Sigmoid colon (tissue), 7 donors: ENCODE measurements around the gene SGPL1. TPM values are rescaled to one million over a fixed set of nuclear protein-coding genes. Genes with fewer than 3 reads are reported as not detected.

Experiments
- DNase-seq: peaks from one replicate; pipeline ENCODE4 v3.0.0-alpha.2; 2019
- H3K27ac ChIP-seq, 4 donors: fragments of 200-600 bp; sonication (generic); one replicate each; pipeline ENCODE4 v1.5.1; 2016 to 2019; ENCODE audit warnings: mild to moderate bottlenecking in 1 of 4
- H3K27me3 ChIP-seq, 3 donors: fragments of 200-600 bp; sonication (generic); one replicate each; pipeline ENCODE4 v1.5.1; 2019; ENCODE audit warnings: mild to moderate bottlenecking in 1 of 3
- H3K36me3 ChIP-seq, 4 donors: fragments of 200-600 bp; sonication (generic); one replicate each; pipeline ENCODE4 v1.5.1; 2016 to 2019
- H3K4me1 ChIP-seq, 4 donors: fragments of 200-600 bp; sonication (generic); one replicate each; pipeline ENCODE4 v1.5.1; 2017 to 2019
- H3K4me3 ChIP-seq, 4 donors: fragments of 200-600 bp; sonication (generic); one replicate each; pipeline ENCODE4 v1.5.1; 2017 to 2019; ENCODE audit warnings: mild to moderate bottlenecking in 2 of 4, moderate library complexity in 1 of 4
- H3K9me3 ChIP-seq, 4 donors: fragments of 200-600 bp in 3 of 4; sonication (generic) in 3 of 4; one replicate each; pipeline versions ENCODE4 v1.5.1 to v1.6.1; 2013 to 2019
- EP300 ChIP-seq, 4 donors: sonication (generic); formaldehyde crosslinking; IDR thresholded peaks; one replicate each; pipeline ENCODE4 v1.6.1; 2017; ENCODE audit warnings: antibody characterized with exemption in 4 of 4
- POLR2A ChIP-seq, 2 donors: fragments of 450-650 bp; IDR thresholded peaks; one replicate each; pipeline ENCODE4 v1.6.1; 2016; ENCODE audit warnings: antibody characterized with exemption in 2 of 2, mild to moderate bottlenecking in 2 of 2, moderate library complexity in 2 of 2
- POLR2AphosphoS5 ChIP-seq, 4 donors: sonication (generic); formaldehyde crosslinking; IDR thresholded peaks; one replicate each; pipeline ENCODE4 v1.6.1; 2017; ENCODE audit warnings: antibody characterized with exemption in 4 of 4
- WGBS, 2 donors: extraction: QIAGEN DNeasy Blood & Tissue Kit; methylation state at CpG; one replicate each; pipeline ENCODE4 v1.1.7; 2013; 5-methylcytosine and 5-hydroxymethylcytosine counted together
- intact Hi-C: fragments of 100-400 bp; cut with DNase I; formaldehyde crosslinking; loops from one replicate; pipeline ENCODE4 v1.15.1; 2023
- polyA plus RNA-seq, 3 donors: library from polyadenylated mRNA; stranded (reverse); fragments of 200-250 nt; gene quantifications; one replicate each; pipeline ENCODE4 v1.2.3, GENCODE V29; 2013
- total RNA-seq, 4 donors: library from RNA; depleted of rRNA; stranded (reverse); fragments of >200 nt; gene quantifications; one replicate each; pipeline ENCODE4 v1.1.0, GENCODE V29; 2016
- TF ChIP-seq, protein P1 (sequence below), 4 experiments: fragments of 450-650 bp in 3 of 4; fragments of 200-600 bp in 1 of 4; IDR thresholded peaks; one replicate each; pipeline ENCODE4 v1.5.1; 2016 to 2019; ENCODE audit warnings: antibody characterized with exemption in 4 of 4, mild to moderate bottlenecking in 3 of 4, moderate library complexity in 2 of 4
- donor health status: healthy with polysubstance abuse.
- donor health status: Bipolar disorder and iron deficiency.
- donor health status: healthy.

Gene SGPL1
- total and polyA plus RNA-seq, 7 donors: 6.0 to 22.2 (median 20.1) TPM

DNA sequence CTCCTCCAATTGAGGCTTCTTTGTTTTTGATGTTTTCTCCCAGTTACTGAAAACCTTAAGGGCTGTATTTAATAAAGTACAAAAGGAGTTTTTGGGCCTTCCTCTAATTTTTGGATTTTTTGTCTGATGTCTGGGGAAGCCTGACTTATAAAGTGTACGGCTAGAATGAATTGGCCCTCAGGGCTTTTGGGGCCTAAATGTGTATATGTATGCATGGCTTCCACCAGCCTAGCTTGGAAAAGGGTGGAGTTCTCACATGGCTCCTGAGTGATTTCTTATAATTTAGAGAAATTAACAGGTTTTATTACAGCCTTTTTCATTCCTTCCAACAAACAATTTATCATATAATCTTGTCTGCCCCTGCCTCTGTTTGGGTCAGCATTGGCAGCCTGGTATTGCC, 20.1 kb upstream of the SGPL1 start:
- intact Hi-C loops: no loop called here
- Histone ChIP-seq H3K36me3 (no peaks in the 10 kb centered on the region), H3K9me3 (no peaks in the 10 kb centered on the region), H3K27me3 (peaks cover 0 to 5% (median 0%) of the 10 kb centered on the region in 3 donors), H3K27ac (no peak overlapping the region), H3K4me3 (no peak overlapping the region), H3K4me1 (no peaks in the 10 kb centered on the region)
- WGBS, 2 donors: 98 to 100% methylated on average over 1 of the region's 1 CpG
- TF ChIP-seq EP300 (IDR thresholded peaks at IDR 0.05): no peak
- TF ChIP-seq, protein P1, sequence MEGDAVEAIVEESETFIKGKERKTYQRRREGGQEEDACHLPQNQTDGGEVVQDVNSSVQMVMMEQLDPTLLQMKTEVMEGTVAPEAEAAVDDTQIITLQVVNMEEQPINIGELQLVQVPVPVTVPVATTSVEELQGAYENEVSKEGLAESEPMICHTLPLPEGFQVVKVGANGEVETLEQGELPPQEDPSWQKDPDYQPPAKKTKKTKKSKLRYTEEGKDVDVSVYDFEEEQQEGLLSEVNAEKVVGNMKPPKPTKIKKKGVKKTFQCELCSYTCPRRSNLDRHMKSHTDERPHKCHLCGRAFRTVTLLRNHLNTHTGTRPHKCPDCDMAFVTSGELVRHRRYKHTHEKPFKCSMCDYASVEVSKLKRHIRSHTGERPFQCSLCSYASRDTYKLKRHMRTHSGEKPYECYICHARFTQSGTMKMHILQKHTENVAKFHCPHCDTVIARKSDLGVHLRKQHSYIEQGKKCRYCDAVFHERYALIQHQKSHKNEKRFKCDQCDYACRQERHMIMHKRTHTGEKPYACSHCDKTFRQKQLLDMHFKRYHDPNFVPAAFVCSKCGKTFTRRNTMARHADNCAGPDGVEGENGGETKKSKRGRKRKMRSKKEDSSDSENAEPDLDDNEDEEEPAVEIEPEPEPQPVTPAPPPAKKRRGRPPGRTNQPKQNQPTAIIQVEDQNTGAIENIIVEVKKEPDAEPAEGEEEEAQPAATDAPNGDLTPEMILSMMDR (IDR thresholded peaks at IDR 0.05): no peak
- TF ChIP-seq POLR2AphosphoS5 (IDR thresholded peaks at IDR 0.05): no peak
- TF ChIP-seq POLR2A (IDR thresholded peaks at IDR 0.05): no peak
- peak; percentile 4 for DNase-seq

- Histone ChIP-seq H3K36me3 (no peaks in the 10 kb centered on the region), H3K27ac (no peak overlapping the region), H3K27me3 (peaks cover 0 to 5% (median 0%) of the 10 kb centered on the region in 3 donors), H3K4me1 (no peaks in the 10 kb centered on the region), H3K9me3 (no peaks in the 10 kb centered on the region), H3K4me3 (no peak overlapping the region)
- DNase-seq: no peak
- TF ChIP-seq POLR2AphosphoS5 (IDR thresholded peaks at IDR 0.05): no peak
- no peak for TF ChIP-seq EP300 (IDR thresholded peaks at IDR 0.05)
- TF ChIP-seq, protein P1 (IDR thresholded peaks at IDR 0.05): no peak
- TF ChIP-seq POLR2A (IDR thresholded peaks at IDR 0.05): no peak
- 78 to 83% methylated on average over 7 of the region's 7 CpGs for WGBS, 2 donors
- intact Hi-C loops: no loop called here
Observed at GRCh38 chr10:70797840-70798239, 17.9 kb upstream of the SGPL1 start.

GRCh38 chr10:70799124-70799523, 16.6 kb upstream of the SGPL1 start:
- H3K4me3 ChIP-seq: no peak overlapping the region
- H3K36me3 ChIP-seq: no peaks in the 10 kb centered on the region
- WGBS, 2 donors: 73 to 78% methylated on average over 5 of the region's 5 CpGs
- intact Hi-C loops: no loop called here
- no peak for DNase-seq
- H3K4me1 ChIP-seq: no peaks in the 10 kb centered on the region
- no peak overlapping the region for H3K27ac ChIP-seq
- H3K27me3 ChIP-seq: peaks cover 0 to 5% (median 0%) of the 10 kb centered on the region in 3 donors
- H3K9me3 ChIP-seq: no peaks in the 10 kb centered on the region
- no peak for TF ChIP-seq EP300 (IDR thresholded peaks at IDR 0.05)
- no peak for TF ChIP-seq POLR2A (IDR thresholded peaks at IDR 0.05)
- no peak for TF ChIP-seq POLR2AphosphoS5 (IDR thresholded peaks at IDR 0.05)
- TF ChIP-seq, protein P1 (IDR thresholded peaks at IDR 0.05): no peak

- Histone ChIP-seq H3K27ac (no peak overlapping the region), H3K36me3 (no peaks in the 10 kb centered on the region), H3K9me3 (no peaks in the 10 kb centered on the region), H3K4me3 (no peak overlapping the region), H3K4me1 (no peaks in the 10 kb centered on the region), H3K27me3 (peaks cover 0 to 5% (median 0%) of the 10 kb centered on the region in 3 donors)
- WGBS, 2 donors: 91 to 98% methylated on average over 1 of the region's 1 CpG
- TF ChIP-seq, protein P1 (IDR thresholded peaks at IDR 0.05): no peak
- no peak for TF ChIP-seq POLR2A (IDR thresholded peaks at IDR 0.05)
- no peak for TF ChIP-seq POLR2AphosphoS5 (IDR thresholded peaks at IDR 0.05)
- no peak for TF ChIP-seq EP300 (IDR thresholded peaks at IDR 0.05)
- intact Hi-C loops: no loop called here
- DNase-seq: no peak
Observed at GRCh38 chr10:70801854-70802253, 13.9 kb upstream of the SGPL1 start.

DNA sequence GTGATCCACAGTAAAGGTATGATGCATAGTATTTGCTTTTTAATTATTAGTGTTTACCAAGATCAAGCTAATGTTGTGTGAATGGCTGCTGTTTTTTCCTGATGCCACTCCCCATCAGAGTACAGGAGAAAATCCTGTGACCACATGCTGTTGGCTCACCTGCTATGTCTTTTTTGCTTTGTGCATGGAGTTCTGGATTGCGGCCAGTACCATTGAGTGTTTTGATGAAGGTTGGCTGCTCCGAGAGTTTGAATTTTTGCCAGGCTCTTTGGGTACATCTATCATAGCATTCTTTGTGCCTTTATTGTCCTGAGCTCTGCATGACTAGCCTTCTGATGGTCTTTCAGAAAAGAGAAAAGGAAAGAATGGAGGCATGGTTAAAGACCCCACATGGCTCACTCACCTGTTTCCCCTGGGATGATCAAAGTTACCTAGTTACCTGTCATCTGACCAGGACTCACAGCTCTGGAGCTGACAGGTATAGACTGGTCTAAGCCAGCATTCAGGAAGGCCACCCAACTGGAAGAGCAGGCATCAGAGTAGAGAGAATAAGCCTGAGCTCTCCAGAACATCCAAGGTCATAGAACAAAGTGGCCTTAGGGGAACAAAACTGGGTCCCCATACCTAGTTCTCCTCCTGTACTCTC, 11.8 kb upstream of the SGPL1 start:
- H3K27ac ChIP-seq: peak overlapping the region in 1 of 4 donors; percentile 48
- 36 to 85% methylated on average over 2 of the region's 2 CpGs for WGBS, 2 donors
- H3K36me3 ChIP-seq: no peaks in the 10 kb centered on the region
- no peaks in the 10 kb centered on the region for H3K9me3 ChIP-seq
- intact Hi-C loops: no loop called here
- TF ChIP-seq POLR2A (IDR thresholded peaks at IDR 0.05) (no peak), EP300 (IDR thresholded peaks at IDR 0.05) (no peak), POLR2AphosphoS5 (IDR thresholded peaks at IDR 0.05) (no peak)
- no peak for DNase-seq
- no peak overlapping the region for H3K4me3 ChIP-seq
- H3K27me3 ChIP-seq: no peaks in the 10 kb centered on the region
- H3K4me1 ChIP-seq: no peaks in the 10 kb centered on the region
